Stimulated activated CD8-positive, alpha-beta memory T cell treated with anti-CD3 and anti-CD28 coated beads, Interleukin-4, amount 100 ng/mL, for 1 hour (primary cell): Measurements from ENCODE around the gene ULBP3.
"Not testable (repeated sequence)": the region's sequence is repeated elsewhere in the genome, so short reads cannot be mapped to it uniquely, and the experiment has no call there.

ENCODE experiments used
- DNase-seq, 2 donors: peaks; one replicate each; pipeline ENCODE4 v3.0.0-alpha.2; 2020; ENCODE audit warnings: low read depth in 2 of 2, low spot score in 1 of 2

Gene ULBP3

GRCh38 chr6:150017186-150017521 is 51.8 kb downstream of the ULBP3 start:
- not testable (repeated sequence) for DNase-seq

GRCh38 chr6:150016324-150017185 is 52.4 kb downstream of the ULBP3 start:
- peak in 1 of 2 donors; percentile 25 for DNase-seq

DNA sequence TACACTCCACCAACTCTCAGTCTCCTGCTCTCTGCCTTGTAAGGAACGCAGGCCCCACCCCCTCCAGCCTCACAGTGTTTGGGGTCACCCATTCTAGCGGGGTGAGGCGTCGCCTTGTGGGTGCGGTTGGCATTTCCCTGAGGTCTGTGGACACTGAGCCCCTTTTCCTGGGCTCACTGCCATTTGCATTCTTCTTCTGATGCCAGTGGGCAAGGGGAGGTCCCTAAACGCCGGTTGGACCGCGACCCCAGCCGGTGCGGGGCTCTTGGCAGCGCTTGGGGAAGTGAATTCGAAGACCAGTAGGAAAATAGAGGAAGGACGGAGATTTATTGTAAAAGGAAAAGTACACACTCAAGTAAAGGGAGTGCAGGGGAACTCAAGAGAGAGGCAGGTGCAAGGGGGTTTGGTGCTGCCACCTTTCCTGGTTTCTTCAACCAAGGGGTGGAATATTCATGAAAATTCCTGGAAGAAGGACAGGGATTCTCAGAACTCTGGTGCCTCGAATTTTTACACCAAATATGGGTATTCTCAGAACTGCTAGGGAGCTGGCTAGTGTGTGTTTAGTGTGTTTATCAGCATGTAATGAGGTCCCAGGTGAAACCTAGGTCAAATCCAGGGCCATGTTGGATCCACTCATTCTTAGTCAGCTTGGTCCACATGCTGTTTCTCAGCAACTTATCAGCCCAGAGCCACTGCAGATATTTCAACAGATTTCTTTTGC is 53.5 kb downstream of the ULBP3 start:
- not testable (repeated sequence) for DNase-seq

DNA sequence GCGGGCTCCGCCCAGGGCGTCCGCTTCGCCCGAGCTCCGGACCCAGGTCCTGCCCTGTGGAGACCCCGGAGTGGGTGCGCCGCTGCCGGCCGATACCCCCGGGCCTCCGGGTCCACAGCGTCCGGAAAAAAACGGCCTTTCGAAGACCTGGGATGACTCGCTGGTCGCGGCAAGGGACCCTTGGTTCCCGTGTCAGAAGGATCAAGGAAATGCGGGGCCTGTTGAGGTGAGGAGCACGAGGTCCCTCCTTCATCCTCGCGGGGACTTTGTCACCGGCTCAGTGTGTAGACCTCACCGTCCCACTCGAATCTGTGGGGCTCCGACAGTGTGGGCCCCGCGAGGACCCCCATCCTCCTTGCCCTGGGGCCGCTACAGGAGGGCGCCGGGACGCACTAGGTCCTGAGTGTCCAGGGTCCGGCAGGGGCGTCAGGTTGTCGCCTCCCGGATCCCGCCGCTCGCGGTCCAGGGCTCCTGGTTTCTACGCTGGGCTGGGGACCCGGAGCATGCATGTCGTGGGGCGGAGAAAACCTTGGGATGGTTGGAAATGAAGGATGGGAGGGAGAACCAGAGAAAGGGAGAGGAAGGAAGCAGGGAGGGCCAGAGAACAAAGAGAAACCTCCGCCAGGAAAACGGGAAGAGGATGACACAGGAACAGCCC is 54.2 kb downstream of the ULBP3 start:
- DNase-seq = not testable (repeated sequence)

- DNase-seq = not testable (repeated sequence)
These were observed 54.9 kb downstream of the ULBP3 start for GRCh38 chr6:150013785-150014622.

- not testable (repeated sequence) for DNase-seq
These were observed 55.8 kb downstream of the ULBP3 start for GRCh38 chr6:150012846-150013784.
